ENCODE measurements around the gene ANKRD33.

DNA sequence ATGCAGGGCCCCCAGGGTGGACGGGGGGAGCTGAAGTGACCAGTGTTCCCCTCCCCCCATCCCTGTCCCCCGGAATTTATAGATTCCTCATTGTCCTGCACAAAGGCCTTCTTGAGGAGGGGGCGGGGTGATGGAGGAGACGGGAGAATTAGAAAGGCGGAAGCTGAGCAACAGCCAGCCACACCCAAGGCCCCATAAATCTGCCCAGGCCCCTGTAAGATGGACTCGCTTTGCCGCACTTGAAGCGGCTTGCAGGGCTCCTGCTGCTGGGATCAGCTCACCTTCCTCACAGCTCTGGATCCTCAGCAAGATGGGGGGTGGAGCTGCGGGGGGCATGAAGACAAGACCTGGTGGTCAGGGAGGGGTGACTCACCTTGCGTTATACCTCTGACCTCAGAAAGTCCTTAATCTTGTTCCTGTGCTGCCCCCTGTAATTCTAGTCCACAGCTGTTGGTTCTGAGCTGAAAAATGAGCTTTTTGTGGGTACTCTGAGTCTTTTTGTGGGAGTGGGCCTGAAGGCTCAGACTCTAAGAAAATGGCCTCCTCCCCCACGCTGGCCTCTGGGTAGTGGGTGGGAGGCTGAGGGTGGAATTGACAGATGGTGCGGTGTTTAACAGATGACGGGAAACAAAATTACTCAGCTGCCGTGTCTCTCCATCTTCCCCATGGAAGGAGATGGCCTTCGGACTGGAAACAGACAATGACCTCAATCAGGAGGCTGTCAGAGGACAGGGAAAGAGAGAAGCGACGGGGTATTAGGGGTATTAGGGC, 15.8 kb upstream of the ANKRD33 start:
- TF ChIP-seq GATA3 (IDR thresholded peaks at IDR 0.05; ENCODE audit: low read depth, low read length) (no peak), GATA2 (IDR thresholded peaks at IDR 0.05; ENCODE audit: low read depth, low read length) (no peak)
